Fibroblast of lung (primary cell): ENCODE data around the gene FANK1. TPM values are rescaled to one million over a fixed set of nuclear protein-coding genes. Genes with fewer than 3 reads are reported as not detected.

Experiments used
- DNase-seq, 2 donors: peaks; one replicate each; pipeline versions ENCODE4 v3.0.0 to v3.0.0-alpha.2; 2010; ENCODE audit warnings: low read depth in 2 of 2
- H2AFZ ChIP-seq: 2 replicates; pipeline ENCODE4 v1.5.1; 2012; ENCODE audit warnings: low read length, control low read depth, inconsistent platforms
- H3K27ac ChIP-seq: 2 replicates; pipeline ENCODE4 v1.5.1; 2011; ENCODE audit warnings: low read length, control low read depth; ENCODE audit not compliant: insufficient read depth
- H3K27me3 ChIP-seq: 2 replicates; pipeline ENCODE4 v1.5.1; 2011; ENCODE audit warnings: mild to moderate bottlenecking, low read length; ENCODE audit not compliant: control insufficient read depth, insufficient read depth
- H3K36me3 ChIP-seq: 2 replicates; pipeline ENCODE4 v1.5.1; 2011; ENCODE audit warnings: low read length; ENCODE audit not compliant: control insufficient read depth, insufficient read depth
- H3K4me1 ChIP-seq: 2 replicates; pipeline ENCODE4 v1.5.1; 2011; ENCODE audit warnings: low read length; ENCODE audit not compliant: control insufficient read depth, insufficient read depth; ENCODE audit errors: extremely low read depth
- H3K4me2 ChIP-seq: 2 replicates; pipeline ENCODE4 v1.5.1; 2011; ENCODE audit warnings: low read length, control low read depth; ENCODE audit not compliant: insufficient read depth; ENCODE audit errors: extremely low read depth
- H3K4me3 ChIP-seq, 4 experiments: fragments of 200-600 bp in 1 of 4; sonication (generic) in 1 of 4; replicated peaks in 1 of 4; 2 replicates each; pipeline ENCODE4 v1.5.1; 2011 to 2016; ENCODE audit warnings: low read length in 4 of 4, low read depth in 3 of 4, mild to moderate bottlenecking in 3 of 4, control low read depth in 2 of 4, inconsistent platforms in 1 of 4, mixed read lengths in 1 of 4; ENCODE audit not compliant: insufficient read depth in 1 of 4; ENCODE audit errors: control extremely low read depth in 1 of 4
- H3K79me2 ChIP-seq: 2 replicates; pipeline ENCODE4 v1.5.1; 2012; ENCODE audit warnings: mild to moderate bottlenecking, low read length, inconsistent platforms; ENCODE audit not compliant: control insufficient read depth, insufficient read depth
- H3K9ac ChIP-seq: 2 replicates; pipeline ENCODE4 v1.5.1; 2011; ENCODE audit warnings: mild to moderate bottlenecking, low read length, control low read depth; ENCODE audit not compliant: insufficient read depth
- H3K9me3 ChIP-seq: 2 replicates; pipeline ENCODE4 v1.5.1; 2012; ENCODE audit warnings: low read depth, low read length; ENCODE audit not compliant: control insufficient read depth, insufficient read depth
- H4K20me1 ChIP-seq: 2 replicates; pipeline ENCODE4 v1.5.1; 2011; ENCODE audit warnings: low read length; ENCODE audit not compliant: control insufficient read depth, insufficient read depth; ENCODE audit errors: extremely low read depth
- CTCF ChIP-seq, 2 donors: IDR thresholded peaks in 1 of 2; conservative IDR thresholded peaks in 1 of 2; 1 replicate in 1 of 2; 2 replicates in 1 of 2; pipeline ENCODE4 v1.5.1; 2011 to 2012; ENCODE audit warnings: low read length in 2 of 2, control low read depth in 1 of 2, inconsistent platforms in 1 of 2, low read depth in 1 of 2, mild to moderate bottlenecking in 1 of 2
- EZH2 ChIP-seq: IDR thresholded peaks from 2 replicates; pipeline ENCODE4 v1.5.1; 2012; ENCODE audit warnings: low read length, control low read depth, mild to moderate bottlenecking; ENCODE audit errors: missing control alignments
- polyA plus RNA-seq, 2 donors: library from polyadenylated mRNA; depleted of rRNA in 1 of 2; stranded (reverse) in 1 of 2; unstranded in 1 of 2; fragments of >200 nt; gene quantifications; 2 replicates each; pipeline ENCODE4 v1.2.1, GENCODE V29; 2011 to 2012; ENCODE audit warnings: missing spikeins in 1 of 2
- total RNA-seq: library from RNA; depleted of rRNA; stranded (reverse); fragments of >200 nt; gene quantifications from 2 replicates; pipeline ENCODE4 v1.2.1, GENCODE V29; 2014

The FANK1 gene
- total and polyA plus RNA-seq, 2 donors (not counting 1 experiment from before 2014, with no cell fraction given) = 0.83 to 4.4 TPM

DNA sequence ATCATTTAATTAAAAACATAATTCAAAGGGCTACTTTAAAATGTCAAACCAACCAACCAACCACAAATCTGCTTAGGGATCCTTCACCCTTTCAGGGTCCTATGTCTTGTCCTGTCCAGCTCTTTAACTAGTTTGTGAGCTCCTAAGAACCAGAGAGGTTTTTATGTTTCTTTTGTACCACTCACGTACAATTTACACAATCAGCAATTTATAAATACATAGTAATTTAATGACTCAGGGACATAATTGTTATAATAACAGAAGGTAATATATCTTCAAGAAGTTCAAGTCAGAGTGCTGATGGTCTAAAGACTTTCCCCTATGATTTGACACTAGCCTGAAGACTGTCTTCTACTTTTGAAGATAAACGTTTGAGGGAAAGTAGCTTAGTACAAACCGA, 31.2 kb upstream of the FANK1 start:
- no peak overlapping the region for H3K4me2 ChIP-seq

DNA sequence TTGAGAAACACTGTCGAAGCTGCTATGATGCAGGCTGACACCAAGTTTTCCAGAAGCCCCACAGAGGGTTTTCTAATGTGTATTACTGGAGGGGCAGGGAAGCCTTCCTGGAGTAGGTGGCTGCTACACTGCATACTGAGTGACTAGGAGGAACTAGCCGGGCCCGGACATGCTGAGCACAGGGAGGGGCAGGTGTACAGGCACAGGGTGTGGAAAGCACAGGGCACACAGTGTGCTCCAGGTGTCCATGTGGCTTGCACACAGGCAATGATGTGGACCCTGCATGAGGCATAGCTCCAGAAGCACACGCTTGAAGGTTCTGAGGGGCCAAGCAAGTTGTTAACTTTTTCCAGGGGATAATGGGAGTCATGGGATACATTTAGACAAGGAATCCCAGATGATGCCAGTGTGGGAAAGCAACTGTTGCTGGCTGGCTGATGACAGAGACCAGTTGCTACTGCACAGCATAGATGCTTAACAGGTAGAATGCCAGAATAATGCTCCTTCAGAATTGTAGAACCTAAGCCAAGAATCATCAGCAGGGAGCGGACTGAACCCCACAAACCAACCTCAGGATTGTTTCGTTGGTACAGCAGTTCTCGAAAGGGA, 29.8 kb upstream of the FANK1 start:
- H3K9me3 ChIP-seq = no peaks in the 10 kb centered on the region
- TF ChIP-seq EZH2 (no peak), CTCF (conservative IDR thresholded peaks at IDR 0.05 in 1 of 2, IDR thresholded peaks at IDR 0.05 in 1 of 2; ENCODE audit: low read depth in 1 of 2, low read length in 2 of 2) (no peak)
- no peak overlapping the region for H3K9ac ChIP-seq
- no peaks in the 10 kb centered on the region for H4K20me1 ChIP-seq
- H3K27ac ChIP-seq = no peak overlapping the region
- no peak for DNase-seq
- H3K27me3 ChIP-seq = no peaks in the 10 kb centered on the region
- peaks cover 7% of the 10 kb centered on the region for H3K36me3 ChIP-seq
- no peaks in the 10 kb centered on the region for H3K79me2 ChIP-seq
- no peaks in the 10 kb centered on the region for H3K4me1 ChIP-seq
- no peak overlapping the region for H2AFZ ChIP-seq
- H3K4me3 ChIP-seq = no peak overlapping the region
- no peak overlapping the region for H3K4me2 ChIP-seq

More for the DNA sequence above, 31.2 kb upstream of the FANK1 start:
- H3K4me3 ChIP-seq = no peak overlapping the region
- H2AFZ ChIP-seq = no peak overlapping the region
- no peaks in the 10 kb centered on the region for H3K79me2 ChIP-seq
- no peaks in the 10 kb centered on the region for H3K9me3 ChIP-seq
- no peak for TF ChIP-seq EZH2
- no peak for TF ChIP-seq CTCF (conservative IDR thresholded peaks at IDR 0.05 in 1 of 2, IDR thresholded peaks at IDR 0.05 in 1 of 2; ENCODE audit: low read depth in 1 of 2, low read length in 2 of 2)
- H3K4me1 ChIP-seq = no peaks in the 10 kb centered on the region
- no peak overlapping the region for H3K27ac ChIP-seq
- H3K9ac ChIP-seq = no peak overlapping the region
- no peaks in the 10 kb centered on the region for H4K20me1 ChIP-seq
- no peak for DNase-seq
- H3K27me3 ChIP-seq = no peaks in the 10 kb centered on the region
- peaks cover 7% of the 10 kb centered on the region for H3K36me3 ChIP-seq

- no peaks in the 10 kb centered on the region for H3K4me1 ChIP-seq
- H4K20me1 ChIP-seq = no peaks in the 10 kb centered on the region
- no peak overlapping the region for H3K9ac ChIP-seq
- H3K27me3 ChIP-seq = no peaks in the 10 kb centered on the region
- no peak overlapping the region for H2AFZ ChIP-seq
- no peak overlapping the region for H3K4me2 ChIP-seq
- no peaks in the 10 kb centered on the region for H3K79me2 ChIP-seq
- no peaks in the 10 kb centered on the region for H3K9me3 ChIP-seq
- TF ChIP-seq EZH2 (no peak), CTCF (conservative IDR thresholded peaks at IDR 0.05 in 1 of 2, IDR thresholded peaks at IDR 0.05 in 1 of 2; ENCODE audit: low read depth in 1 of 2, low read length in 2 of 2) (peak; percentile 74 to 87)
- no peak overlapping the region for H3K4me3 ChIP-seq
- peak; percentile 57 to 66 for DNase-seq
- peaks cover 7% of the 10 kb centered on the region for H3K36me3 ChIP-seq
- H3K27ac ChIP-seq = no peak overlapping the region
Measured at GRCh38 chr10:125868372-125868975, 27.9 kb upstream of the FANK1 start.
